GM23338 (cell line): ENCODE measurements around the gene TTLL8. TPM values are rescaled to one million over a fixed set of nuclear protein-coding genes. Genes with fewer than 3 reads are reported as not detected.

Experiments used
- ATAC-seq: fragments of 200-7000 bp; cut with Tn5 transposase; 3 replicates; pipeline ENCODE4 v1.9.1; 2020
- DNase-seq: peaks from one replicate; pipeline ENCODE4 v3.0.0-alpha.2; 2015; ENCODE audit warnings: low spot score
- H2AFZ ChIP-seq: fragments of 200-600 bp; sonication (generic); 2 replicates; pipeline ENCODE4 v1.8.0; 2016; ENCODE audit warnings: antibody characterized with exemption, mild to moderate bottlenecking, moderate library complexity
- H3F3A ChIP-seq: fragments of 200-600 bp; sonication (generic); replicated peaks from 2 replicates; pipeline ENCODE4 v1.8.0; 2017; ENCODE audit warnings: antibody characterized with exemption, mixed run types, low read depth
- H3K27ac ChIP-seq: fragments of 200-600 bp; sonication (generic); 2 replicates; pipeline ENCODE4 v1.6.1; 2016; ENCODE audit warnings: low read depth
- H3K27me3 ChIP-seq: fragments of 200-600 bp; sonication (generic); 2 replicates; pipeline ENCODE4 v1.8.0; 2016; ENCODE audit warnings: mild to moderate bottlenecking, mixed run types, moderate library complexity; ENCODE audit not compliant: insufficient read depth
- H3K36me3 ChIP-seq: fragments of 200-600 bp; sonication (generic); 2 replicates; pipeline ENCODE4 v1.8.0; 2016; ENCODE audit warnings: mild to moderate bottlenecking; ENCODE audit not compliant: insufficient read depth
- H3K4me1 ChIP-seq: fragments of 200-600 bp; sonication (generic); 2 replicates; pipeline ENCODE4 v1.8.0; 2016; ENCODE audit warnings: mild to moderate bottlenecking, moderate library complexity; ENCODE audit not compliant: insufficient read depth
- H3K4me2 ChIP-seq: fragments of 200-600 bp; sonication (generic); 2 replicates; pipeline ENCODE4 v1.7.1; 2017; ENCODE audit warnings: mixed run types
- H3K4me3 ChIP-seq: fragments of 200-600 bp; sonication (generic); 2 replicates; pipeline ENCODE4 v1.6.1; 2016; ENCODE audit warnings: mixed run types
- H3K79me2 ChIP-seq: fragments of 200-600 bp; sonication (generic); replicated peaks from 2 replicates; pipeline ENCODE4 v1.8.0; 2017; ENCODE audit warnings: mild to moderate bottlenecking; ENCODE audit not compliant: insufficient read depth
- H3K9me2 ChIP-seq: fragments of 200-600 bp; sonication (generic); 2 replicates; pipeline ENCODE4 v1.8.0; 2017; ENCODE audit not compliant: insufficient read depth
- H4K20me1 ChIP-seq: fragments of 200-600 bp; sonication (generic); replicated peaks from 2 replicates; pipeline ENCODE4 v1.8.0; 2017; ENCODE audit warnings: mild to moderate bottlenecking; ENCODE audit not compliant: insufficient read depth
- H3K27ac Mint-ChIP-seq: 2 replicates; pipeline ENCODE4 v1.8.0; 2020; ENCODE audit warnings: inconsistent platforms, mild to moderate bottlenecking, moderate library complexity, mixed read lengths
- H3K27me3 Mint-ChIP-seq: 3 replicates; pipeline ENCODE4 v1.8.0; 2022; ENCODE audit warnings: low read depth, mild to moderate bottlenecking, moderate library complexity, mixed read lengths, inconsistent platforms; ENCODE audit not compliant: insufficient read depth, poor library complexity
- H3K36me3 Mint-ChIP-seq: 3 replicates; pipeline ENCODE4 v1.8.0; 2021; ENCODE audit warnings: low read depth, mild to moderate bottlenecking, inconsistent platforms, moderate library complexity, mixed read lengths
- H3K4me1 Mint-ChIP-seq: 3 replicates; pipeline ENCODE4 v1.8.0; 2020; ENCODE audit warnings: mild to moderate bottlenecking, inconsistent platforms, mixed read lengths
- H3K4me3 Mint-ChIP-seq: 3 replicates; pipeline ENCODE4 v1.8.0; 2021; ENCODE audit warnings: moderate library complexity, mild to moderate bottlenecking, inconsistent platforms, mixed read lengths
- H3K9me3 Mint-ChIP-seq: 3 replicates; pipeline ENCODE4 v1.8.0; 2020; ENCODE audit warnings: moderate library complexity, mild to moderate bottlenecking, inconsistent platforms, mixed read lengths
- CREB1 ChIP-seq: fragments of 250-450 bp; sonication (Bioruptor Pico); IDR thresholded peaks from 2 replicates; pipeline ENCODE4 v1.5.0; 2020; ENCODE audit warnings: low read depth, mild to moderate bottlenecking, moderate library complexity
- CTCF ChIP-seq, 2 experiments: fragments of 200-600 bp in 1 of 2; sonication (generic) in 1 of 2; conservative IDR thresholded peaks; 2 replicates each; pipeline versions ENCODE4 v1.5.1 to v1.6.1; 2016 to 2017; ENCODE audit warnings: antibody characterized with exemption in 2 of 2, low read depth in 2 of 2, mild to moderate bottlenecking in 2 of 2, moderate library complexity in 1 of 2
- ETS1 ChIP-seq: IDR thresholded peaks from 2 replicates; pipeline ENCODE4 v1.6.1; 2016; ENCODE audit warnings: antibody characterized with exemption
- EZH2 ChIP-seq: fragments of 200-600 bp; sonication (generic); IDR thresholded peaks from one replicate; pipeline ENCODE4 v1.8.0; 2017; ENCODE audit warnings: antibody characterized with exemption, mild to moderate bottlenecking, low read depth; ENCODE audit not compliant: unreplicated experiment
- EZH2phosphoT487 ChIP-seq: fragments of 200-600 bp; sonication (generic); IDR thresholded peaks from one replicate; pipeline ENCODE4 v1.8.1; 2018; ENCODE audit warnings: antibody characterized with exemption; ENCODE audit not compliant: unreplicated experiment
- JUNB ChIP-seq: IDR thresholded peaks from one replicate; pipeline ENCODE4 v1.6.1; 2016; ENCODE audit warnings: antibody characterized with exemption; ENCODE audit not compliant: unreplicated experiment
- NANOG ChIP-seq: IDR thresholded peaks from 2 replicates; pipeline ENCODE4 v1.6.1; 2016; ENCODE audit warnings: antibody characterized with exemption, borderline replicate concordance
- POLR2AphosphoS5 ChIP-seq: IDR thresholded peaks from 2 replicates; pipeline ENCODE4 v1.6.1; 2016; ENCODE audit warnings: antibody characterized with exemption, low read depth
- REST ChIP-seq: IDR thresholded peaks from one replicate; pipeline ENCODE4 v1.6.1; 2018; ENCODE audit warnings: antibody characterized with exemption; ENCODE audit not compliant: unreplicated experiment
- STAT1 ChIP-seq: IDR thresholded peaks from one replicate; pipeline ENCODE4 v1.6.1; 2016; ENCODE audit warnings: antibody characterized with exemption; ENCODE audit not compliant: unreplicated experiment
- ZNF114 ChIP-seq: fragments of 250-450 bp; sonication (Bioruptor Pico); IDR thresholded peaks from 2 replicates; pipeline ENCODE4 v1.5.0; 2020; ENCODE audit warnings: mild to moderate bottlenecking, moderate library complexity
- ZNF331 ChIP-seq: fragments of 250-450 bp; sonication (Bioruptor Pico); IDR thresholded peaks from 2 replicates; pipeline ENCODE4 v1.5.0; 2020; ENCODE audit warnings: low read depth, mild to moderate bottlenecking, moderate library complexity
- polyA plus RNA-seq: library from polyadenylated mRNA; unstranded; fragments of >200 nt; fragmentation: Nextera tagmentation; extraction: Ambion mirVana; gene quantifications from 2 replicates; pipeline ENCODE4 v1.2.1, GENCODE V29; 2016
- total RNA-seq: library from RNA; depleted of rRNA; stranded (reverse); fragments of >200 nt; shearing (Covaris generic); gene quantifications from 2 replicates; pipeline ENCODE4 v1.2.3, GENCODE V29; 2014

The TTLL8 gene
- total and polyA plus RNA-seq, 2 experiments from 2014 or later = not detected

- Histone ChIP-seq H3K79me2 (no peaks in the 10 kb centered on the region), H3K4me1 (no peaks in the 10 kb centered on the region), H3F3A (no peaks in the 10 kb centered on the region), H3K4me2 (no peak overlapping the region), H2AFZ (no peak overlapping the region), H3K27me3 (no peaks in the 10 kb centered on the region), H3K9me2 (no peaks in the 10 kb centered on the region), H4K20me1 (no peaks in the 10 kb centered on the region), H3K36me3 (no peaks in the 10 kb centered on the region), H3K4me3 (no peak overlapping the region), H3K27ac (no peak overlapping the region)
- ATAC-seq = no peak
- Mint-ChIP-seq H3K9me3 (no peaks in the 10 kb centered on the region), H3K4me1 (no peaks in the 10 kb centered on the region), H3K4me3 (no peak overlapping the region), H3K27me3 (peaks cover 5% of the 10 kb centered on the region), H3K27ac (no peak overlapping the region), H3K36me3 (no peaks in the 10 kb centered on the region)
- TF ChIP-seq REST (no peak), STAT1 (no peak), EZH2phosphoT487 (no peak)
- no peak for DNase-seq
Measured at GRCh38 chr22:50040717-50041116, 17.4 kb downstream of the TTLL8 start.

- Histone ChIP-seq H3K27ac (no peak overlapping the region), H3F3A (no peaks in the 10 kb centered on the region), H2AFZ (no peak overlapping the region), H4K20me1 (no peaks in the 10 kb centered on the region), H3K4me3 (no peak overlapping the region), H3K79me2 (no peaks in the 10 kb centered on the region), H3K9me2 (no peaks in the 10 kb centered on the region), H3K4me1 (no peaks in the 10 kb centered on the region), H3K4me2 (no peak overlapping the region), H3K27me3 (no peaks in the 10 kb centered on the region), H3K36me3 (no peaks in the 10 kb centered on the region)
- Mint-ChIP-seq H3K27me3 (peaks cover 4% of the 10 kb centered on the region), H3K27ac (no peak overlapping the region), H3K4me1 (no peaks in the 10 kb centered on the region), H3K36me3 (no peaks in the 10 kb centered on the region), H3K9me3 (no peaks in the 10 kb centered on the region), H3K4me3 (no peak overlapping the region)
- ATAC-seq (no peak), DNase-seq (no peak)
- no peak for TF ChIP-seq ETS1
- TF ChIP-seq ZNF331 (CRISPR knock-in tag) = no peak
- TF ChIP-seq EZH2 = no peak
- TF ChIP-seq REST = no peak
- no peak for TF ChIP-seq STAT1
- no peak for TF ChIP-seq NANOG
- no peak for TF ChIP-seq ZNF114 (CRISPR knock-in tag)
- TF ChIP-seq POLR2AphosphoS5 = no peak
- no peak for TF ChIP-seq CTCF (conservative IDR thresholded peaks at IDR 0.05; ENCODE audit: low read depth in 2 of 2)
- no peak for TF ChIP-seq JUNB
- TF ChIP-seq EZH2phosphoT487 = no peak
- no peak for TF ChIP-seq CREB1
Measured at GRCh38 chr22:50039669-50040443, 18.2 kb downstream of the TTLL8 start.
